C1 segment of cervical spinal cord (tissue), 14 donors: Measurements from ENCODE around the gene PRKCZ.

Source experiments
- DNase-seq, 14 donors: peaks; one replicate each; lab custom pipeline; 2025; lab: John Stamatoyannopoulos, UW

The PRKCZ gene

DNA sequence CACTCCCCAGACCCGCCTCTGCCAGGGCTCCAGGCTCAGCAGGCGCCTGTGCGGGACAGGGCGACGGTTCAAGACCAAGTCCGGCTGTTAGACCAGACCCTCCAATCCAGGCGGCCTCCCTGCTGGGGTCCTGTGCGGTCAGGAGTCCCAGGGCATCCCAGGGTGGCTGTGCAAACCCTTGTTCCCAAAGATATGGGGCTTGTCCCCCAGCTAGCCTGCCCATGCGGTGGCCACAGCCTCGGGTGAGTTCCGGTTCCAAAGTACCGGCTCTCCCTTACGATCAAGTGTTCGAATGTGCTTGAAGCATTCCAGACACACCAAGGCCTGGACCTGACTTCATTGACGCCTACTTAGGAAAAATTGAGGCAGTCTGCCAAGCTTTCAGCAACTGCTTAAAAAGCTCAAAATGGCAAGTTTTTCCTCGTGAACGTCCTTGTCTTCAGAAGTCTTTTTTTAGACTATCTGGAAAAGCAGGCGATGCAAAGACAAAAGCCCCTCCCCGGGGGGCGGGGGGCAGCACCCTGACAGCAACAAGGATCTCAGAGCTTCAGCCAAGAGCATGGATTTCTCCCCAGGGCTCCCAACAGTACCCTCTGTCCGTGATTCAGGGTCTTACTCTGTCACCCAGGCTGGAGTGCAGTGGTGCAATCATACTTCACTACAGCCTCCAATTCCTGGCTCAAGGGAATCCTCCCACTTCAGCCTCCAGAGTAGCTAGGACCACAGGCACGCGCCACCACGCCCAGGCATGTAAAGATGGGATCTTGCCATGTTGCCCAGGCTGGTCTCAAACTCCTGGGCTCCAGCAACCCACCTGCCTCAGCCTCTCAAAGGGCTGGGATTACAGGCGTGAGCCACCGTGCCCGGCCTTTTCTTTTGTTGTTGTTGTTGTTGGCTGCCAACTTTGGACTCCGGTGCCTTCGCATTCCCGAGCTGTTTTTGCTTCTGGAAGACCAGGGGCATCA, 142.1 kb downstream of the PRKCZ start:
- DNase-seq = no peak

DNA sequence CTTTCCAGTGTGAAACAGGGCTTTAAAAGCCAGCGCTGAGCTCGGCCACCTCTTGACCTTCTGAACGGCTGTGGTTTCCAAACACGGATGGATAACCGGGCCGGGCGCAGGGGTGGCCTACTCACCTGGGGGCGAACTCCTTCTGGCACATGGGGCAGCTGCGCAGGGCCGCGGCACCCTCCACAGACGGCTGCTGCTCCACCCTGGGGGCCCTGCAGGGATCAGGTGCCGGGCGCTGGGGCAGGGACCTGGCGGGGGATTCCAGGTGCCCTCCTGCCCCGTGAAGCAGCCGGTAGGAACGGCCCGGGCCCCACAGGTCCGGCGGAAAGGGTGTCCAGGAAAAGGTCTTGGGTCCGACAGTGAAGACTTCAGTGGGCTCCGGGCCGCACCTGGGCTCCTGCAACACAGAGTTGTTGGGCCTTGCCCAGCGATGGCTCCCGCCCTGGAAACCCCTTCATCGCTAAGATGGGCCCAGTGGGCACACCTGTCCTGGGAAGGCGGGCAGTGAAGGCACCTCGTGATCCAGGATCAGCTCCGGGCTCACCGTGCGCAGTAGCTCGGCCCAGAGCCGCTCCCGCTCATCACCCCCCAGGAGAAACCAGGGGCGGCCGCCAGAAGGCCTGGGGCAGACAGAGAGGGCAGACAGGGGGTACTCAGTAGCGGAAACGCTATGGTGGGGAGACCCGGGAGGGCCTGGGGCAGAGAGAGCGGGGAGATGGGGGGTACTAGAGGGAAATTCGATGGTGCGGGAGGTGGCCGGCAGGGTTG, 143.5 kb downstream of the PRKCZ start:
- DNase-seq = no peak

- peak in 12 of 14 donors; percentile 64 to 93 (median 84) for DNase-seq
Observed at GRCh38 chr1:2194319-2194897, 144.2 kb downstream of the PRKCZ start, which contains the start of gene FAAP20. Gene FAAP20, minus strand, starts transcription at chr1:2194772. Its CDS starts 23 bp downstream, at chr1:2194749.

DNA sequence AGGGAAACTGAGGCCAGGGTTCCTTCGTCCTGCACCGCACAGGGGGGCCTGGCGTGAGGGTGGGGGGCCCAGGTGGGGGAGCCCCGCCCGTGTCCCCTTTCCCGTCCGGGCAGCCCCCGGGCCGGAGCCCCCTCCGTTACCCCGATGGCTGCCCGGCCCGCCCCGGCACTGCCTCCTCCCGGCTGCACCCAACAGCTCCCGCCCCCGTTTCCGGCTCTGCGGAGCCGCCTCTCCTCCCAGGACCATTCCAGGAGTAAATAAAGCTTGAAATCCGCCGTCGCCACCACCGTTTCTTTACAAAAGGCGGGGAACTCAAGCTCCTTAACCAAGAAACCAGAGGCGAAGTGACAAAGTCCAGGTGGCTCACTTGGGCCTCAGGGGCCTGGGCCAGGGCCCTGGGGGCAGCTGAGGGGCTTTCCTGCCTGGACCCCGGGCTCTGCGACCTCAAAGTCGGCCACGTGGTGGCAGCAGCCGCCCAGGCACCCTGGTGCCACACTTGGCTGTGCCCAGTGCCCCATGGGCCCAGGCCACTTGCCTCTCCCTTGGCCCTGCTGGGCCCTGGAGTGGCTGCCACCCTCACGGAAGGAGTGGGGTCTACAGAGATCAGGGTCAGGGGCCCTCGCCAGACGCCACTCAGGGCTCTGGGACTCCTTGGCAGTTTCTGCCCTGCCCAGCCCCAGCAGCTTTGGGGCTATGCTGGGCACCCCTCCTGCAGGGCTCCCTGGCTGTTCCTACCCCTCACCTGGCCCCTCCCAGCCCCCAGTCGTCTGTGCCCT, 144.9 kb downstream of the PRKCZ start:
- DNase-seq = peak in 13 of 14 donors; percentile 58 to 93 (median 86)

- DNase-seq = no peak
Observed at GRCh38 chr1:2195785-2196184, 145.6 kb downstream of the PRKCZ start.

GRCh38 chr1:2196901-2197638, 146.9 kb downstream of the PRKCZ start:
- DNase-seq = no peak

- no peak for DNase-seq
Observed at GRCh38 chr1:2197707-2198165, 147.5 kb downstream of the PRKCZ start.

DNA sequence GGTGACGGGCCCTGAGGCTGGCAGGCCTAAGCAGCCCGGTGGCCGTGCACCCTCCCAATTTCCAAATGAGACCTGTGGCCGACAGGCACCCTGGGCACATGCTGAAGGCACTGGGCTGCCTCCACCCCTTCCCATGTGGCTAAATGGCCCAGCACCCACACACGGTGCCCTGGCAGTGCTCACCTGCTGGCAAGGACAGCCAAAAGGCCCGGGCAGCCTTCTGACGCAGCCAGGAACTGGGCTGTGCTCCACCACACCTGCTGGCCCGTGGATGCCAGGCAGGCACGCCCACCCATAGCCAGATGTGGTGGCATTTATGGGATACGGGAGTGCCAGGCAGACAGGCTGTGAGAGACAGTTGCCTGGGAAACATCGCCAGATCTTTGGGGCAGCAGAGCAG, 148.4 kb downstream of the PRKCZ start:
- no peak for DNase-seq

- peak in 10 of 14 donors; percentile 32 to 84 (median 60) for DNase-seq
Observed at GRCh38 chr1:2199042-2199810, 149.0 kb downstream of the PRKCZ start.

- no peak for DNase-seq
Observed at GRCh38 chr1:2200308-2200943, 150.2 kb downstream of the PRKCZ start.

DNA sequence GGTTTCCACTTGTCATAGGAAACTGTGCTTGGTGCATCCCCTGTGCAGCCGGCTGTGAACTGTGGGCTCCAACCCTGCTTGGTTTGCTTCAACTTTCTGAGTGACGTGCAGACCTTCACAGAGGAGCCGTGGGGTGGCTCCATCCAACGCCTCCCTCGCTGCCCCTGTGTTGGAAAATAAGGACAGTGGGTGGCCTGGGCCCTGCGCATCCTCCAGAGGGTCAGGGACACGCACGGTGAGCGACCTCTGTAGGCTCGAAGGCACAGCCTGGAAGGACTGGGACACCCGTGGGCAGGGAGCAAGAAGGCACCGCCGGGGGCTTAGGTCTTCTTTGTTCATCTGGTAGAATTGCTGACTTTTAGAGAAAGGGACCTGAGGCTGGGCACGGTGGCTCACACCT, 150.9 kb downstream of the PRKCZ start:
- no peak for DNase-seq

- no peak for DNase-seq
Observed at GRCh38 chr1:2202008-2202575, 151.9 kb downstream of the PRKCZ start.

DNA sequence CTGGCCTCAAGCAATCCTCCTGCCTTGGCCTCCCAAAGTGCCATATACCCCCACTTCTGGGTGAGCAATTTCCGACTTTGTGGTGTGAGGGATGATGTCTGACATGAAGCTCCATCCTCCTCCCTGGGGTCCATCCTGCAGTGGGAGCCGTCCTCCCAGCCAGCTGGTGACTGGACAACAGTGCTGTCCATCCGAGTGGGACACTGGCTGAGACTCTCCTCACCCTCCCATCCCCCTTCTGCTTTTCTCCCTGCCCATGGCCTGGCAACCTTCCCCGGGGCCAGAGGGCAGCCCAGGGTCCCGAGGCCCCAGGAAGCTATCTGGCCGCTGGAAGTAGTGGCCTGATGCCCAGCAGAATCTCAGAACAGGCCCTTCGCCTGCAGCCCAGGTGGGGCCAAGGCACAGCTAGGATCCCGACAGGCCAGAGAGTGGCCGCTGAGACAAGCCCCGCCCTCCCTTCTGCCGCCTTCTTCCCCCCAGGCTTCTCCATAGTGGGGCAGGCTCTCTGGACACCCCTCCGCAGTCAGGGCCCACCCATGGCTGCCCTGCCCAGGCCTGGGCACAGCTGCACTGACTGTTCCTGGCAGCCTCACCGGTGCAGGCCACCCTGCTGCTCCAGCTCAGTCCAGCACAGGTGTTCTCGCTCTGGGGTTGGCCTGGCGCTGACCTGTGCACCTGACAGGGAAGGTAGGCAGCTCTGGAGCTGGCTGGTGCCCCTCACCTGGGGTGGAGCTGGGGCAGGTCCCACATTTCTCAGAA, 152.8 kb downstream of the PRKCZ start:
- DNase-seq = no peak

- no peak for DNase-seq
Observed at GRCh38 chr1:2203671-2204414, 153.6 kb downstream of the PRKCZ start.

GRCh38 chr1:2204415-2205190, 154.4 kb downstream of the PRKCZ start:
- peak in 10 of 14 donors; percentile 40 to 92 (median 82) for DNase-seq

GRCh38 chr1:2205191-2205952, 155.2 kb downstream of the PRKCZ start:
- peak in 12 of 14 donors; percentile 63 to 94 (median 88) for DNase-seq
